ENCODE results near the gene WDR59.
A peak's percentile ranks its signal among the peaks of the same experiment; 100 is the strongest.

DNA sequence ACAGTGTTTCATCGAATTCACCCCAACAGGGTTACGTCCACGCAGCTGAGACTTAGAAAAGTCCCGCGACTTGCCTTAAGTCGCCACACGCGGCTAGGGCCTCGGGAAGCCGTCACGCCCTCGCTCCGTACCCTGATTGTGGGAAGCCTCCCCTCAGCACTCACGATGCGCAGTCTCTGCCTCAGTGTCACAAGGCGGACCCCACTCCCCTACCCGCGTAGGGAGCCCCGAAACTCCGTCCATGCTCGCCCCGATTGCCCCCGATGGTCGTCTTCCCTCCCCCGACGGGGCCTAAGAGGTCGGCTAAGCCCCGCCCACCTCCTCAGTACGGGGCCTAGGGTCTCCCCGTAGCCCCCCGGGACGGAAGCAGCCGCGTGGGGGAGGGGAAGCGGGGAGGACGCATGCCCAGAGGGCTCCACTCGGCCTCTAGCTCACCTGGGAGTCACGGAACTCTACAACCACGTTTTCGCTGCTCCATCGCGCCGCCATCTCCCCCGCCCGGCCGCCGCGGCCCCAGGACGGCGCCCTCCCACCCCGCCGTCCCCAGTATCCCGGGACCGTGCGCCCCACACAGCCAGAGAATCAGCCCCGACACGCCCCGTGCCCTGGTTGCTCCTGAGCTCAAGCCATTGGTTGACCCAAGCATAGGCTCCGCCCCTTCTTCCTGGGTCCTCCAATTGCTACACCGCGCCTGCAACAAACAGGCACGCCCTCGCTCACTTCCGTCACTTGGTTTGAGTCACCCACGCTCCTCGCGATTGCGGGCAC, at the start of gene WDR59:
- peak; percentile 50; the same call in 1 of the 2 replicates for TF ChIP-seq POLR2AphosphoS5 (IDR thresholded peaks at IDR 0.05; ENCODE audit: borderline replicate concordance, low read depth, low read length)
- TF ChIP-seq EZH2 (IDR thresholded peaks at IDR 0.05): no peak
- TF ChIP-seq FOXP2 (optimal IDR thresholded peaks at IDR 0.05; ENCODE audit: control extremely low read depth, extremely low read length, insufficient read depth): no peak

All from SK-N-MC (cell line).